Fibroblast of pulmonary artery (primary cell): ENCODE data around the gene GREB1L.

Source experiments
- DNase-seq: peaks from one replicate; pipeline ENCODE4 v3.0.0-alpha.2; 2010; ENCODE audit warnings: low read depth
- H3K4me3 ChIP-seq: replicated peaks from 2 replicates; pipeline ENCODE4 v1.5.1; 2011; ENCODE audit warnings: low read depth, mild to moderate bottlenecking, control low read depth, low read length, moderate library complexity
- CTCF ChIP-seq: IDR thresholded peaks from 2 replicates; pipeline ENCODE4 v1.5.1; 2011; ENCODE audit warnings: mild to moderate bottlenecking, control low read depth, low read length, inconsistent platforms; ENCODE audit errors: missing control alignments

Gene GREB1L

GRCh38 chr18:21458788-21459187 is 216.8 kb downstream of the GREB1L start:
- no peak for TF ChIP-seq CTCF
- no peak overlapping the region for H3K4me3 ChIP-seq
- DNase-seq: no peak

GRCh38 chr18:21459706-21460286 is 217.8 kb downstream of the GREB1L start:
- TF ChIP-seq CTCF: no peak
- no peak overlapping the region for H3K4me3 ChIP-seq
- DNase-seq: no peak

GRCh38 chr18:21461460-21461859 is 219.4 kb downstream of the GREB1L start:
- no peak for DNase-seq
- no peak overlapping the region for H3K4me3 ChIP-seq
- no peak for TF ChIP-seq CTCF

GRCh38 chr18:21463718-21464117 is 221.7 kb downstream of the GREB1L start:
- no peak overlapping the region for H3K4me3 ChIP-seq
- peak; percentile 24 for DNase-seq
- no peak for TF ChIP-seq CTCF

GRCh38 chr18:21468514-21469164 is 226.6 kb downstream of the GREB1L start:
- H3K4me3 ChIP-seq: no peak overlapping the region
- TF ChIP-seq CTCF: no peak

GRCh38 chr18:21472741-21473140 is 230.7 kb downstream of the GREB1L start:
- TF ChIP-seq CTCF: no peak
- DNase-seq: no peak
- no peak overlapping the region for H3K4me3 ChIP-seq

More at GRCh38 chr18:21468514-21469164, 226.6 kb downstream of the GREB1L start:
- no peak for DNase-seq

- no peak for TF ChIP-seq CTCF
- no peak overlapping the region for H3K4me3 ChIP-seq
- no peak for DNase-seq
Measured at GRCh38 chr18:21474621-21475020, 232.6 kb downstream of the GREB1L start.
